ENCODE data around the gene F2R. TPM values are rescaled to one million over a fixed set of nuclear protein-coding genes. Genes with fewer than 3 reads are reported as not detected.

F2R gene
- total and polyA plus RNA-seq, 2 of the 13 experiments (the other 11 are each of a cell fraction or from before 2014, with no cell fraction given): 8.3 to 12.3 TPM

Small RNAs within 50 kb of the gene (small RNA-seq; reads per million reads assigned to genes)
- 0 reads per million in 3 experiments for gene RF02154 (ENCODE audit: insufficient read depth in 2 of 3, insufficient read length in 3 of 3, low read depth in 2 of 3, low replicate concordance in 1 of 3)
- 0 reads per million in 3 experiments for gene RF02155 (ENCODE audit: insufficient read depth in 2 of 3, insufficient read length in 3 of 3, low read depth in 2 of 3, low replicate concordance in 1 of 3)

Other genes starting within 250 kb of the F2R start
- not detected in 2 replicates for gene F2RL2, start 92.7 kb upstream of the F2R start, total RNA-seq (2016; rRNA removed; fragmentation: Illumina TruSeq; extraction: Trizol)
- not detected in 2 replicates for gene F2RL2, start 92.7 kb upstream of the F2R start, polyA plus RNA-seq (2011; rRNA removed)
- gene F2RL1, start 102.9 kb downstream of the F2R start, total RNA-seq (2016; rRNA removed; fragmentation: Illumina TruSeq; extraction: Trizol): 6.3 and 9.9 TPM in 2 replicates
- 23.0 TPM in 2 replicates for gene F2RL1, start 102.9 kb downstream of the F2R start, polyA plus RNA-seq (2011; rRNA removed)
- not detected in 2 replicates for gene S100Z, start 133.9 kb downstream of the F2R start, total RNA-seq (2016; rRNA removed; fragmentation: Illumina TruSeq; extraction: Trizol)
- 0.17 and 0.22 TPM in 2 replicates for gene S100Z, start 133.9 kb downstream of the F2R start, polyA plus RNA-seq (2011; rRNA removed)
- not detected in 2 replicates for gene CRHBP, start 236.9 kb downstream of the F2R start, total RNA-seq (2016; rRNA removed; fragmentation: Illumina TruSeq; extraction: Trizol)
- gene CRHBP, start 236.9 kb downstream of the F2R start, polyA plus RNA-seq (2011; rRNA removed): not detected in 2 replicates